ENCODE results near the gene SCG3.

SCG3 gene

DNA sequence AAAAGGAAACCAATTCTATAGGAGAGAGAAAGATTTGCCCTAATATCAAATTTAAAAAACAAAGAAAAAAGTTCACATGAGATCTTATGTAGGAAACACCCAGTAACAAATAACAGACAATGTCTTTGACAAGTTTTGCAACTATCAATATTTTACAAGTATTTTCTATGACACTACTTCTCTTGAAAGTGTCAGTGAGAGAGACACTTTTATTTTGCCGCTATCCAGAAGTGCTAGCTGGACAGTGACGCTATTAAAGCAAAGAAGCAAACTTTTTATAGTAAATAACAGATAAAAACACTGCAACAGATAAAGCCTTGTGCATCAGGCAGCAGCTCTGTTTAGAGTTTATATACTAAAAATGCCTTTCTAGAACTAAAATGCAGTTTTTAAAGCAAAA is 42.9 kb downstream of the SCG3 start:
- DNase-seq (ENCODE audit: low read depth) = no peak
- no peak overlapping the region for H3K4me3 ChIP-seq (ENCODE audit: control insufficient read depth, low read depth, low read length)
- no peak for TF ChIP-seq CTCF (conservative IDR thresholded peaks at IDR 0.05; ENCODE audit: control insufficient read depth, insufficient read depth, low read depth, low read length)

DNA sequence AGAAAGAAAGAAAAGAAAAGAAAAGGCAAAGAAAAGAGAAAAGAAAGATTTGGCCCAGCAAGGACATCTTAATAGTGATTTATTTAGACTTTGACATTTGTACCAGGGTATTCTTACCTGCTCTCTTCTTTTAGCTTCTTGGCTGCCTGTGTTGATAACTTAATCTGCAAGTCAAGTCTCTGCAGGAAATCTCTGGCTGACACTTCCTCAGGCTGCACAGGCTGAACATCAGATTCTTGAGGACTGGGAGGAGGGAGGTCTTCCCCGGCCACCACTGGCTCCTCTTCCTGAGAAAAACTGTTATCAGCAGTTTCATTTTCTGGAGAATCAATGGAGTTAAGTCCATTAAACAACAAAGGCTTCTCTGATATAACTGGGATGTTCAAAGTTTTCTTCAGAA is 43.4 kb downstream of the SCG3 start:
- H3K4me3 ChIP-seq (ENCODE audit: control insufficient read depth, low read depth, low read length) = no peak overlapping the region
- TF ChIP-seq CTCF (conservative IDR thresholded peaks at IDR 0.05; ENCODE audit: control insufficient read depth, insufficient read depth, low read depth, low read length) = no peak
- DNase-seq (ENCODE audit: low read depth) = no peak

DNA sequence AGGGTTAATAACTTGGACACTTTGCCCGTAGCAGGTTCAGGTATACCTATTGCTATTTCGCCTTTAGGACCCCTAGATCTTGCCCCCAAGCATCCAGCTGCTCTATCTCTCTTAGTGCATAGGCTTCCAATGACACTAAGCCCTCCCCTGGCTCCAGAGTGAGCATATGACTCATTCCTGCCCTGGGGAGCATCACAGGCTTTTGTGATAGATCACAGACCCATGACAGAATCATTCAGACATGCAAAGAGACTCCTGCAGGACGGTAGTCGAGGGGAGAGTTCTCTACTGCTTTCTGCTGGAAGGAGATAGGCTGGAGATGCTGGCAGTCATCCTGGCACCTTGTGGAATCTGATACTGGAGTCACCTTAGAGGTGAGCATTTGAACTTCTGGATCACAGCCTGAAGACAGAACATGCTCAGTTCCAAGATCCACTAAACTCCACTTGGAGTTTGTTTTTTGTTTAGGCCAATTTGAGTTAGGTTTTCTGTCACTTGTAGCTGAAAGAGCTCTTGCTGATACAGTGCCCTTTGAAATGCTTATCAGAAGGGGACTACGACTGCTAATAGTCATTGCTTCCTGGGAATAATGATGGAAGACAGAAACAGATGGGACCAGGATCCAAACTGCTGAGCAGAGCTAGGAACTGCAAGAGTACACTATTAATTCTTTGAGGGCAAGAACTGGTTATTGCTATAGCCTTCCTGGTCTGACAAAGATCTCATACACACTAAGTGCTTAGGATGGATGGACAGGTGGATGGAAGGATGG is 45.2 kb downstream of the SCG3 start:
- H3K4me3 ChIP-seq (ENCODE audit: control insufficient read depth, low read depth, low read length) = no peak overlapping the region
- peak; percentile 3 for TF ChIP-seq CTCF (conservative IDR thresholded peaks at IDR 0.05; ENCODE audit: control insufficient read depth, insufficient read depth, low read depth, low read length)
- peak; percentile 91 for DNase-seq (ENCODE audit: low read depth)

DNA sequence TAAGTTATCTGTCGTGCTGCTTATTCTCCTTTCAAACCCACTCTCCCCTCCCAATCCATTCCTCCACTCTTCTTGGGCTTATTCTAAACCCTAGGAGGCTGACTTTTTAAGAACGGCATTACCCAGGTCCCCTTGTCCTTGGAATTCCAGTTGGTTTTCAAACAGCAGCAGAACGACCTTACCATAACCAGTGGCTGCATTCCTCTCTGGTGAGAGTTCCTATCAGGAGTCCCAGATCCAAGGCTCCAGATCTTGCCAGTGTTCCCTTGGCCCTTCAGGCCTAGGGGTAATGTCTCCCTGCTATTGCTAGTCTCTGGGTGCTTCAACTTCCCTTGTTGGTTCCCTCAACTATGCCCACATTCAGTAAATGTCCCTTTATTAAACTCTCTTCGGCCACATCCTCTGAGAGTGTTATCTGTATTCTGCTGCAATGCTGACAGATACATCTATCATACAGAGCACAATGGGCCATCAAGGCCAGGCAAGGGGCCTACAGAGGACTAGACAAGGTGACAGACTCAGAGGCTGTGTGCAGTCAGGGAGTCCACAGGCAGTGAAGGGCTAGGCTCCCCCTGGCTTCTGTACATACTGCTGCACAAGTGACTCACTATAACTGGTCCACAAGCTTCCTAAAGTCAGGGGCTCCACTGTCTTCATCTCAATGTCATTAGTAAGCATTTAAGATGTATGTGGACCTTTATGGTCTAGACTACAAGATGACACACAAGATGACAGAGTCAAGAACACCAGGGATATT is 46.0 kb downstream of the SCG3 start:
- TF ChIP-seq CTCF (conservative IDR thresholded peaks at IDR 0.05; ENCODE audit: control insufficient read depth, insufficient read depth, low read depth, low read length) = peak; percentile 50
- no peak overlapping the region for H3K4me3 ChIP-seq (ENCODE audit: control insufficient read depth, low read depth, low read length)
- DNase-seq (ENCODE audit: low read depth) = peak; percentile 51

GRCh38 chr15:51731549-51732267 is 50.4 kb downstream of the SCG3 start:
- no peak overlapping the region for H3K4me3 ChIP-seq (ENCODE audit: control insufficient read depth, low read depth, low read length)
- peak; percentile 71 for DNase-seq (ENCODE audit: low read depth)
- TF ChIP-seq CTCF (conservative IDR thresholded peaks at IDR 0.05; ENCODE audit: control insufficient read depth, insufficient read depth, low read depth, low read length) = no peak

- H3K4me3 ChIP-seq (ENCODE audit: control insufficient read depth, low read depth, low read length) = no peak overlapping the region
- TF ChIP-seq CTCF (conservative IDR thresholded peaks at IDR 0.05; ENCODE audit: control insufficient read depth, insufficient read depth, low read depth, low read length) = no peak
- DNase-seq (ENCODE audit: low read depth) = no peak
Measured at GRCh38 chr15:51732646-51733045, 51.3 kb downstream of the SCG3 start.

All from fibroblast of mammary gland (primary cell).